Osteocyte (in vitro differentiated cells): Measurements from ENCODE around the gene RAI14. TPM values are rescaled to one million over a fixed set of nuclear protein-coding genes. Genes with fewer than 3 reads are reported as not detected.

Experiments used
- DNase-seq: peaks from one replicate; pipeline ENCODE4 v3.0.0; 2021; ENCODE audit warnings: mixed read lengths; ENCODE audit not compliant: unreplicated experiment; ENCODE audit errors: extremely low spot score
- H3K27ac Mint-ChIP-seq: one replicate; pipeline ENCODE4 v1.8.0; 2021; ENCODE audit warnings: mild to moderate bottlenecking, mixed read lengths; ENCODE audit not compliant: unreplicated experiment
- H3K27me3 Mint-ChIP-seq: one replicate; pipeline ENCODE4 v1.8.0; 2021; ENCODE audit warnings: mixed read lengths; ENCODE audit not compliant: unreplicated experiment
- H3K36me3 Mint-ChIP-seq: one replicate; pipeline ENCODE4 v1.8.0; 2021; ENCODE audit warnings: mixed read lengths; ENCODE audit not compliant: unreplicated experiment
- H3K4me1 Mint-ChIP-seq: one replicate; pipeline ENCODE4 v1.8.0; 2021; ENCODE audit warnings: mixed read lengths; ENCODE audit not compliant: unreplicated experiment
- H3K4me3 Mint-ChIP-seq: one replicate; pipeline ENCODE4 v1.8.0; 2021; ENCODE audit warnings: mild to moderate bottlenecking, moderate library complexity, mixed read lengths; ENCODE audit not compliant: unreplicated experiment
- H3K9me3 Mint-ChIP-seq: one replicate; pipeline ENCODE4 v1.8.0; 2021; ENCODE audit warnings: mixed read lengths; ENCODE audit not compliant: unreplicated experiment
- total RNA-seq: library from RNA; stranded (reverse); gene quantifications from 2 replicates; pipeline ENCODE4 v1.2.1, GENCODE V29; 2021
- TF ChIP-seq, protein P1 (sequence below): fragments of 200-600 bp; sonication (generic); IDR thresholded peaks from 2 replicates; pipeline ENCODE4 v1.5.0; 2021; ENCODE audit warnings: antibody characterized with exemption, mild to moderate bottlenecking, moderate library complexity

Gene RAI14
- total RNA-seq, 1 donor from 2014 or later: 130 TPM

DNA sequence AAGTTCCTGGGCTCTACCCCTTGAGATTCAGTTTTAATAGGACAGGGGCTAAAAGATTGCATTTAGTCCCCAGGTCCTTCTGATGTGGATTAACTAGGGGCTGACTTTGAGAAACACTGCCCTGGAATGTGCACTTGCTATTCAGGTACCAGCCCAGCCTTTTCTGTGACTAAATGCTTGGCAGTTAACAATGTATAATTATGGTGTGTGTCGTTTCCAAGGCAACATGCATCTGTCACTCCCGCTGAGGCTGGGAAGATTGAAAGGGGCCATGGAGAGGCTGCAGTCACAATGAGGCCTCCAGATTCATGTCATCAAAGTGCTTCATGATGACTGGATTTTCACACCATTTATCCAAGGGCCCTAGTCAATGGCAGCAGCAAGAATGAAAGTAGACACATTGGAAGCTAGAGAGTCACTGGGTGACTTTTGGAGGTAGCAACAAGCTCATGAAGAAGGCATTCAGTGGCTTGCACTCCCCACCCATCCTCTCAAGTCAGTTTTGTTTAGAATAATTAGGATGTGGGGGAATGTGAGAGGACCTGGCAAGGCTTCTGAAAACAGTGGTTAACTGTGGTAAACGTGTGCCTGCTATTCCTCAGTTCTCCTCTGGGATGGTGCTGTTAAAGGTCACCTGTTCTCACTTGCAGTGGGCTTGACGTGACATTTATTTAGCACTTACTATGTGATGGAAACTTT is 28.3 kb downstream of the RAI14 start:
- H3K27ac Mint-ChIP-seq: peak overlapping the region; percentile 67
- TF ChIP-seq, protein P1, sequence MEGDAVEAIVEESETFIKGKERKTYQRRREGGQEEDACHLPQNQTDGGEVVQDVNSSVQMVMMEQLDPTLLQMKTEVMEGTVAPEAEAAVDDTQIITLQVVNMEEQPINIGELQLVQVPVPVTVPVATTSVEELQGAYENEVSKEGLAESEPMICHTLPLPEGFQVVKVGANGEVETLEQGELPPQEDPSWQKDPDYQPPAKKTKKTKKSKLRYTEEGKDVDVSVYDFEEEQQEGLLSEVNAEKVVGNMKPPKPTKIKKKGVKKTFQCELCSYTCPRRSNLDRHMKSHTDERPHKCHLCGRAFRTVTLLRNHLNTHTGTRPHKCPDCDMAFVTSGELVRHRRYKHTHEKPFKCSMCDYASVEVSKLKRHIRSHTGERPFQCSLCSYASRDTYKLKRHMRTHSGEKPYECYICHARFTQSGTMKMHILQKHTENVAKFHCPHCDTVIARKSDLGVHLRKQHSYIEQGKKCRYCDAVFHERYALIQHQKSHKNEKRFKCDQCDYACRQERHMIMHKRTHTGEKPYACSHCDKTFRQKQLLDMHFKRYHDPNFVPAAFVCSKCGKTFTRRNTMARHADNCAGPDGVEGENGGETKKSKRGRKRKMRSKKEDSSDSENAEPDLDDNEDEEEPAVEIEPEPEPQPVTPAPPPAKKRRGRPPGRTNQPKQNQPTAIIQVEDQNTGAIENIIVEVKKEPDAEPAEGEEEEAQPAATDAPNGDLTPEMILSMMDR: no peak
- DNase-seq: no peak

DNA sequence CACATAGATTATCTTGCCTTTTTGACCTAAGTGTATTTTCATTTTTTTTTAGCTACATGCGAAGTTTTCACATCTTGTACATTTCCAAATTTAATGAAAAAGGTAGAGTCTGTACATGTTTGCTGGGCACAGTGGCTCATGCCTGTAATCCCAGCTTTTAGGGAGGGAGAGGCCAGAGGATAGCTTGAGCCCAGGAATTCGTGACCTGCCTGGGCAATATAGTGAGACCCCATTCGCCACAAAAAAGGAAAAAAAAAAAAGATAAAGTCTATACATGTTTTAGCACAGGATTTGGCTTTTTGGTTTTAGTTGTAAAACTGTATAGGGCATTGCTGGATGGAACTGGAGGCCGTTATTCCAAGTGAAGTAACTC is 28.8 kb downstream of the RAI14 start:
- H3K4me1 Mint-ChIP-seq: peaks cover 70% of the 10 kb centered on the region
- no peak overlapping the region for H3K4me3 Mint-ChIP-seq

More for the DNA sequence above, 28.3 kb downstream of the RAI14 start:
- no peak overlapping the region for H3K4me3 Mint-ChIP-seq
- peaks cover 10% of the 10 kb centered on the region for H3K36me3 Mint-ChIP-seq
- peaks cover 68% of the 10 kb centered on the region for H3K4me1 Mint-ChIP-seq
- H3K9me3 Mint-ChIP-seq: no peaks in the 10 kb centered on the region
- no peaks in the 10 kb centered on the region for H3K27me3 Mint-ChIP-seq

DNA sequence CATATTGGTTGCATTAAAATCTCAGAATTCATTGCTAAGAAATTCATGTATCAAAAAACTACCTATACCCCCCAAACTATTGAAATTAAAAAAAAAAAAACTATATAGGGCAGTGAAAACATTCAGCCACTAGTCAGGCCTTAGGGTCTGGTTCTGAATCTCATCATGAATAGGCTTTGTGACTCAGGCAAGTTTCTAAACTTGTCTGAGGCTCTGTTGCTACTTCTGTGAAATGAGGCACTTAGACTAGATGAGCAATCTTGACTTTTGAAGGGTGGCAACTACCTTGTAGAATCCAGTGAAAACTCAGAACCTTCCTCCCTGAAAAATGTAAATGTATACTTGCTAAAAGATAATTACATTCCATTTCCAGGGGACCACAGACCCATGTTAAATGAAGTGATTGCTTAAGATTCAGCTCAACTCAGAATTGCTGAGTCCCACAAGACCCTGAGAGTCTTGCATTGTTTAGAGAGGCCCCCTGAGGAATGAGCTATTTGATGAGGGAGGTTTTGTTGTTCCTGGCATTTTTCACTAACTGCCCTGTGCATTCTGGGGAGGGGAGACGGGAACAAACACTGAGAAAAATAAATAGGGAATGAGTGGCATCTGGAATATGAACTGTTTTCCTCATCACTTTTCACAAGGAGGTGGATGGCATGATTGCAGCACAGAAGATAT is 29.5 kb downstream of the RAI14 start:
- Mint-ChIP-seq H3K4me1 (peaks cover 73% of the 10 kb centered on the region), H3K27ac (peak overlapping the region; percentile 67), H3K9me3 (no peaks in the 10 kb centered on the region), H3K27me3 (no peaks in the 10 kb centered on the region), H3K4me3 (peak overlapping the region; percentile 7), H3K36me3 (peaks cover 20% of the 10 kb centered on the region)
- DNase-seq: no peak
- TF ChIP-seq, protein P1: no peak

More for the DNA sequence above, 28.8 kb downstream of the RAI14 start:
- DNase-seq: no peak
- Mint-ChIP-seq H3K27ac (peak overlapping the region; percentile 67), H3K9me3 (no peaks in the 10 kb centered on the region), H3K27me3 (no peaks in the 10 kb centered on the region), H3K36me3 (peaks cover 13% of the 10 kb centered on the region)
- TF ChIP-seq, protein P1: no peak

DNA sequence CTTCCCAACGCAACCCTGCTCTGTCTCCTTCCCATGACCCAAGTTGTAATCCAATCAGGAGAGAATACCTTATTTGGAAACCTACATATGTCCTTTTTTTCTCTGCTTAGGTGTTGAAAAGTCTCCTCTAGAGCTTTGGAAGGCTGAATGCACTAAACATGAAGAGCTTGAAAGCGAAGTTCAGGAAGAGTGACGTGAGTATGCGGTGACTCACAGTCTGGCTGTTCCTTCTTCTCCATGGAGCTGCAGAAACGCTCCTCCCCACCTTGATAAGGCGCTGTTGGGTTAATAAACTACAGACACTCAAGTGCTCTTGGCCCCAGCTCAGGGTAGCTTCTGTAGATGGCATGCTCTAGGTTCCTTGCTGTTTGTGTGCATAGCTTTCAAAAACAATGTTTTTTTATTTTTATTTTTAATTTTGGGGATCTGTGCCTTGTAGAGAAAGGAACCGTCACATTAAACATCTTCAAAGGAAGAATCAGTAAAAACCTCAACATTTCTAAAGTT is 30.7 kb downstream of the RAI14 start:
- no peaks in the 10 kb centered on the region for H3K9me3 Mint-ChIP-seq
- no peak for DNase-seq
- peak overlapping the region; percentile 82 for H3K27ac Mint-ChIP-seq
- TF ChIP-seq, protein P1: no peak
- no peak overlapping the region for H3K4me3 Mint-ChIP-seq
- no peaks in the 10 kb centered on the region for H3K27me3 Mint-ChIP-seq
- peaks cover 23% of the 10 kb centered on the region for H3K36me3 Mint-ChIP-seq
- peaks cover 70% of the 10 kb centered on the region for H3K4me1 Mint-ChIP-seq
